GM18907 (cell line): ENCODE data around the gene CSHL1.

Source experiments
- ATAC-seq: cut with Tn5 transposase; IDR thresholded peaks from one replicate; pipeline ENCODE4 v1.9.1; 2021; ENCODE audit warnings: mild to moderate bottlenecking, moderate library complexity; ENCODE audit not compliant: unreplicated experiment

Gene CSHL1

DNA sequence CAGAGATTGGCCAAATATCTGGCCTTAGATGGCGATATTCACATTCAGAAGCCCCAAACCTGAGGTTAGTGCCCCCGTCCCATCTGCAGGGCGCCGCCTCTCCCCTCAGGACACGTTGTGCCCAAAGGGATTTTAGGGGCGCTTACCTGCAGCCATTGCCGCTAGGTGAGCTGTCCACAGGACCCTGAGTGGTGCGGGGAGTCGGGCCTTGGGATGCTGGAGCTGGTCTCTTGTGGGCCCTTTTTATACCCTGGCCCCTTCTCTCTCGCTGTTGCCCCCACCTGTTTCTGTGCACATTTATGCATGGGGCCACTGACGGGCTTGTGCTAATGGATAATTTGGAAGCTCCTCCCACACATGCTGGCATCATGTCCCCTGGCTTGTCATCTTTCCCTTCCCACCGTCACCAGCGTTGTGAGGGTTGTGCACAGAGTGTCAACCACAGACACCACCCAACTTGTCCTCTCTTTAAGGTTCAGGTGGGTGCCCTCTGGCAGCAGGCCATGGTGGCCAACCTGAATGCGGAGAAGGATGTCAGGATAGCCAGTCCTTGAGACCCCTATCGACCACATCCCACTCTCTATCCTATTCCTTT is at the start of gene CSHL1:
TSS of gene CSHL1 (minus strand) at position 218 of the 595 bp plus-strand sequence. CDS start at position 156, 62 bp downstream.
- no peak for ATAC-seq

DNA sequence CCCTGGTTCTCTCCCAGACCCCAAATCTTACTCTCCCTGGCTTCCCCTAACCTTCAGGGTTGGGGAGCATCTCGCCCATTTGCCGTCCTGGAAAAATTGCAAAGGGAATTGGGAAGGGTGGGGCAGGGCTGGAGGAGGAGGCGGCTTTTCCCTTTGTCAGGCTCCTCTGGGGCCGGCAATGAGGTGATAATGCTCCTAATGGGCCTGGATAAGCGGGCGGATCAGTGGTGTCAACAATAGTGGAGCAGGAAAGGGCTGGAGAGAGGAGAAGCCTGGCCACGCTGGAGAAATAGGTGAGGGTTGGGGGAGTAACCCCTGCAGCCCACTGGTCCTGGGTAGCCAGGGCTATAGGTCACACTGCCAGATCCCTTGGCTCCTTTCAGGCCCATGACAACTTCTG is 49.4 kb upstream of the CSHL1 start:
- ATAC-seq: no peak

DNA sequence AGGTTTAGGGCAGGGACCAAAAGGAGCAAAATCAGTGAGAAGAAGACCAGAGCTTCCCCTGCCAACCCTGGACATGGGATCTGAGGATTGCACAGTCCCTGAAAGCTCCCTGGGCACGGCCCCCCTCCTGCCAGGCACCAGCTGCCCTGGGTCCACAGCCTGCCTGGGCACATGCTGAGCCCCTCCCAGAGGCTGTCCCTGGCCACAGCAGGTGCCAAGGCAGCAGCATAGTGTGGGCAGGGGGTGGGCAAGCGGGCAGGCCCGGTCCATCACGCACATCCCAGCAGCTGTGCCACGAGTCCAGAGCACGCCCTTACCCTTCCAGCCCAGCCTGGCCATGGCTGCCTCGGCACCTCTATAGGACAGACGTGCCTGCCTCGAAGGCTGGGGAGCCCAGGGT is 48.9 kb upstream of the CSHL1 start:
- ATAC-seq: no peak

DNA sequence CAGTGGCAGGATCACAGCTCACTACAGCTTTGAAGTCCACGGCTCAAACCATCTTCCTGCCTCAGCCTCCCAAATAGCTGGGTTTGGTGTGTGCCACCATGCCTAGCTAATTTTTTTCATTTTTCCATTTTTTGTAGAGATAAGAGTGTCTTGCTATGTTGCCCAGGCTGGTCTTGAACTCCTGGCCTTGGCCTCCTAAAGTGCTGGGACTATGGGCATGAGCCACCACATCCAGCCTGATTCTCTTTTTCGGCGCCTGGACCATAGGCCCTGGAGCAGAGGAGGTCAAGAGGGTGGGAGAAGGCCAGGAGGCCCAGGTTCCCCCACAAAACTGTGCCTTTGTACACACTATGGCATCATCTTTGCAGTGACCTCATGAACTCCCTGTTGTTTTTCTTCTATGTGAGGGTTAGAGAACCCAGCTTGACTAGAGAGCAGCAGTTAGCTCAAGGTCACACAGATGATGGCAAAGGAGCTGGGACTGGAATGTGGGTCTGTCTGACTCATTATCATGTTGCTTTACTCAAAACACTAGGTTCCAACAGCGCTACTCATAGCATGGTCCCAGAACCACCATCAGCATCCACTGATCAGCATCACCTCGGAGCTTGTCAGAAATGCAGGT is 45.4 kb upstream of the CSHL1 start:
- ATAC-seq: no peak

DNA sequence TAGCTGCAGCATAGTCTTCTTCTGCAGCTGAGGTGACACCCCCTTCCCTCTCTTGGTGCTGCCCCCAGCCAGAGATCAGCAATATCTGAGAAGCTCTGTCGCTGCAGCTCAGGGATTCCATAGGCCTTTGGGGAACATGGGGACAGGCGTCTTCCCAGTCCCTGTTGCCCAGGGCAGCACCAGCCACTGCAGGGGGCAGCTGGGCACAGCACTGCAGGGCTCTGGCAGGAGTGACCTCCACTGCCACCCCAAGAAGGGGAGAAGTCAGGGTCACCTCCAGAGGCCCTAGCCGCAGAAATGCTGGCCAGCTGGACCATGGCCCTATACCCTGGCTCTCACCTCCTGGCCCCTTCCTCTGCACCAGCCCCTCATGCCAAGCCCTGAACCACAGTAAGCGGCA is 44.7 kb upstream of the CSHL1 start:
- no peak for ATAC-seq

DNA sequence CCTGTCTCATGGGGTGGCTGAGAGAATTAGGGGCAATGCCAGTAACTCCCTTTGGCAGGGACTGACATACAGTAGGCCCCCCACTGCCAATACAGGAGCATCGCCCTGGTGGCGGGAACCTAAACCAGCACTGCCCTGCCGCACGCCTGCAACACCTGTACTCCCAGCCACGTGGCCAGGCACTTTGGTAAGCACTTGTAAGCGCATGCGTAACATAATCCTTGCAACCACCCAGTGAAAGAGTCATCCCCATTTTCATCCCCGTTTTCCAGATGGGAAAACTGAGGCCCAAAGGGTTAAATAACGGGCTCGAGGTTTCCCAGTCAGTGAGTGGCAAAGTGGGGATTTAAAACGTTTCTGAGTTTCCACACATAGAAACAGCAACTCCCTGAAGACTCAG is 44.2 kb upstream of the CSHL1 start:
- ATAC-seq: no peak

DNA sequence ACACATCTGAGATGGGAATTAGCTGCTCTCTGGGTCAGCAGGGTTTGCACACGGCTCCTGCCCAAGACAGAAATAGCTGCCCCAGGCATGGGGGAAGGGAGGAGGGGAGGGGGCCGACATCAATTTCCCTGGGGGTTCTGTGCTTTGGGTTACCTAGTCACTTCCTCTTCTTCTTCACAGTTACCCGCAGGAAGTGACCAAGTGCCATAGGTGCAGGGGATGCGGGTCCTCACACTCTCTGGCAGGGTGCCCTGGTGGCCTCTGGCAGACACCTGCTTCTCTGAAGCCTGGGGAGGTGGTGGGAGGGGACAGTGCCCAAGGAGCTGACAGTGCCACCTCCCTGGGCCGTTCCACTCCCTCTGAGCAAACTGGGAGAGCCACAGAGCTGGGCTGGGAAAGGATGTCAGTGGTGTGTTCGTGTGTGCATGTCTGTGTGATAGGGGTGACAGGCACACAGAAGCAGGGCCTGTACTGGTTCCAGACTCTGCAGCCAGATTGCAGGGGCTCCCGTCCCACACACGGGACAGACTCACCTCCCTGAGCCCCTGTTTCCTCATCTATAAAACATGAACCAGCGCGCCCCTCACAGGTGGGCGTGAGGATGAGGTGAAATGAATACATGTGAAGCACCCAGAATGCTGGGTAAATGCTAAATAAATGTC is 43.5 kb upstream of the CSHL1 start:
- ATAC-seq: peak; percentile 67

DNA sequence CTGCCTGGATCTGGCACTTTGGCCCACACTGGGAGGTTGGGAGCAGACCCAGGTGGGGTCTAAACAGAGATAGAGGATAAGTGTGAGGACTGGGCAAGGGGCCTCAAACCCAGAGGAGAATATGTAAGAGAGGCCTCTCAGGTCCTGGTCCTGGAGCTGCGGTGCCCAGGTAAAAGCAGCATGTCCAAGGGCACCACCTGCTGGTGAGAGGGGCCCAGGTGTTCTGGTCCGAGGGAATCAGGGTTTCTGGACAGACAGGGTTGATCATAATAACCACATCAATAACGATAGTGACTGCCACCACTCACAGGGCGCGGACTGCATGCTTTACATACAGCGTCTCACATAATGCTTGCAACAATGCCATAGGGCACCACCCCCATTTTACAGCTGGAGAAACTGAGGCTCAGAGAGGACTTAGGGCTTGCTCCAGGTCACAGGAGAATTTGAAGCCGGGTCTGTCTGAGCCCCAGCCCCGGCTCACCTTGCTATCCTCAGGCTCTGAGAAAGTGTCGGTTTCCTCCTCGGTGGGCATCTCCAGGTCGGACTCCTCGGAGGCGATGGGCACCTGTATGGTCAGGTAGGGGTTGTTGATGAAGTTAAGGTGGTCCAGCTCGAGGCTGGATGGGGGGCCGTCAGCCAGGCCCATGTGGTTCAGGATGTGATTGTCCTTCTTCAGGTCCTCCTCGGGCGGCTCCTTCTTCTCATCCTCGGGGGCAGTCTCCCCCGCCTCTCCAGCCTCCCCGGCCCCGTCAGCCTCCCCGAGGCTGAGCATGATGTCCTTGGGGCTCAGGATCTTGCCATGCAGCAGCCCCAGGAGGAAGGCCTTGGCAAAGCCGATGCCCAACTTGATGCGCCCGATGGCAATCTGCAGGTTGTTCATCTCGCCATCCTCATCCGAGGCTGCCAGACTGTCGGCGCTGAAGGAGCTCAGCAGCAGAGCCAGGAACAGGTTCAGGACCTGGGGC is 40.2 kb upstream of the CSHL1 start:
- no peak for ATAC-seq

DNA sequence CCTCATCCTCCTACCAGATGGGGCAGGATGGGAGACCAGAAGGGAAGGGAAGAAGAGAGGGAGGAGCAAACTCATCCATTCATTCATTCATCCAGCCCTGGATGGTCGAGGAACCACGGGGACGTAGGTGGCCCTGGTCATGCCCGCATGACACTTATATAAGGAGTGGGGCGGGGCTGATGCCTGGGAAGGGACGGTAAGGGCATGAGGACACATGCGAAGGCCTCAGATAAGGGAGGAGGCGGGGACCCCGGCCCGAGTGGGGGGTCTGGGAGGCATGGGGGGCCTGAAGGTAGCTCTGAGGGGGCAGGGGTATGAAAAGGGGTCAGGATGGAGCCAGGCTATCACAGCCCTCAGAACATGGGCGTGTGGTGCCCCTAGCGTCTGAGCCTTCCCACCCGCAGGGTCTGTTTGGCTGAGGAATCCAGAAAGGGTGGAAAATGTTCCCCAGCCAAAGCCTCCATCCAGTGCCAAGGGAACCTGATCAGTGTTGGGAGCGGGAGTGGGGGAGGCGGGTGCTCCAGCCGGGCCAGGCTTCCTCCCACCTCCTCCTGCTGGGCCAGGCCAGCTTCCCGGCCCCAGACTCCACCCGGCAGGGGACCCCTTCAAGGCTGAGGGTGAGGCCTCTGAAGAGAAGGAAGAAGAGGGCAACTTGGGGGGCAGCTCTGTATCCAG is 38.7 kb upstream of the CSHL1 start:
- no peak for ATAC-seq

DNA sequence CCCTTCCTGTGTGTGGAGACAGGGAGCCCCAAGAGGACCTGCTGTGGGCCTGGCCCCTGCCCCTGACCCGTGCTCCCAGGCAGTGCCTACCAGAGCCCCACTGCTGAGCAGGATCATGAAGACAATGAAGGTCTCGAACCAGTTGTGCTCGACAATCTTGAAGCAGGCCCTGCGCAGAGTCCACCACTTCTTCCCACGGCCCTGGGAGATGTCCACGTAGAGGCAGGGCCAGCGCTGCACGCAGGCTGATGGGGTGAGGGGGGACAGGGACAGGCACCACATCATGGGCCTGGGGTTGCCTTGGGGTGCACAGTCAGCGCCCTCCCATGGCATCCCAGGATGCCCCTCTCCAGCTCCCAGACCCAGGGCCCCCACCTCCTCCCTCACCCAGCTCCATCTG is 37.5 kb upstream of the CSHL1 start:
- ATAC-seq: no peak

DNA sequence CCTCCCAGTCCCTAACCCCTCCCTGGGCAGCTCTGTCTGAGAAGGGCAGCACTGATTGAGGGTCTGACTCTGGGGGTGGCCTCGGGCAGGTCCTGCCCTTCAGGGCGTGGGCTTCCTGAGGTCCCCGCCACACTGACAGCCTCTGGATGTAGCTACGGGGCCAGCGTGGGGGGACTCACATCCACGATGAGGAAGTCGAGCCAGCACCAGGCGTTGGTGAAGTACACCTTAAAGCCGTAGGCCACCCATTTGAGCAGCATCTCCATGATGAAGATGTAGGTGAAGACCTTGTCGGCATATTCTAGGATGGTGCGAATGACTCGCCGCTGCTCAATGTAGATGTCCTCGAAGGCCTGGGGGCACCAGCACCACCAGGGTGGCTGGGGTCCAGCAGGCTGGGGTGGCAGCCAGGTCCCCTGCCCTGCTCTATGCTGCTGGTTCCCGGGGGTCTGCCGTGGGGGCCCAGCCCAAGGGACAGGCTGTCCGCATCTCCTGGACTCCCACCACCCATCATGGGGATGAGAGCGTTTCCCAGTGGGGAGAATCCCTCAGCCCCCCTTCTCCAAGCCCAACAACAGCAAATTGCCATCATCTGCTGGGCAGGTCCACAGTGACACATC is 36.8 kb upstream of the CSHL1 start:
- ATAC-seq: no peak

DNA sequence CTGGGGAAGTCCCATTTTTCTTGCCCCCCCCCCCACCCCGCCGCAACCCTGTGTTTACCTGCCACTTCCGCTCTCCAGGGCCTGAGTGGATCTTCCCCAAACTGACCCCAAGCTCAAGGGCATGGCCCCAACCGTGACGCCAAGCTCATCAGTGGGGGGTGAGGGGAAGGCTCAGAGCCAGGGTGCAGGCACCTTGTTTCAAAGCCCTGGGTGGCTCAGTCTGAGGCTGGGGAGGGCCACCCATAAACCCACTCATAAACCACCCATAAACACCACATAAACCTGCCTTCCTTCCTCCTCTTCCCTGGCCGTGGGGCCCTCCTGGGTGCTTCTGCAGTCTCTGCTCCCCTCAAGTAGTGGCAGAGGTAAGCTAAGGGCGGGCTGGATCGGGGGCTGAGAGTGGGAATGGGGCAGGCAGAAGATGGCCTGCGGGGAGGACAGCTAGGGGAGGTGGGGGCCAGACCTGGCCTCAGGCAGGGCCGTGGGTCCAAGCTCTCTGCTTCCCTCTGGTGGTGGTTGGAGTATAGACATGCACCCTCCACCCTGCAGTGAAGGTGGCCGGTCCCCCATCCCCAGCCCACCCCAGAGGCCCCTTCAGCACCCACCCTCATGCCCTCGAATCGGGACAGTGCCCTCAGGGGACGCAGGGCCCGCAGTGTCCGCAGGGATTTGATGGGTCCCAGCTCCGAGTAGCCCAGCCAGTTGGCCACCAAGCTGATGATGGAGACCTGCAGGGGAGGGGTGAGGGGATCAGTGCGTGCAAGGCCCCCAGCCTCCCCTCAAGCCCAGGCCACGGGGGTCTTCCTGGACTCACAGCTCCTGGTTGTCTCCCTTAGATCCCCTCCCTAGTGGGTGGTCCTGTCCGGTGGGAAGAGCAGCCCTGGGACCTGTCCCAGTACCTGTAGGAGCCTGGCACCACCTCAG is 35.6 kb upstream of the CSHL1 start:
- peak; percentile 68 for ATAC-seq

DNA sequence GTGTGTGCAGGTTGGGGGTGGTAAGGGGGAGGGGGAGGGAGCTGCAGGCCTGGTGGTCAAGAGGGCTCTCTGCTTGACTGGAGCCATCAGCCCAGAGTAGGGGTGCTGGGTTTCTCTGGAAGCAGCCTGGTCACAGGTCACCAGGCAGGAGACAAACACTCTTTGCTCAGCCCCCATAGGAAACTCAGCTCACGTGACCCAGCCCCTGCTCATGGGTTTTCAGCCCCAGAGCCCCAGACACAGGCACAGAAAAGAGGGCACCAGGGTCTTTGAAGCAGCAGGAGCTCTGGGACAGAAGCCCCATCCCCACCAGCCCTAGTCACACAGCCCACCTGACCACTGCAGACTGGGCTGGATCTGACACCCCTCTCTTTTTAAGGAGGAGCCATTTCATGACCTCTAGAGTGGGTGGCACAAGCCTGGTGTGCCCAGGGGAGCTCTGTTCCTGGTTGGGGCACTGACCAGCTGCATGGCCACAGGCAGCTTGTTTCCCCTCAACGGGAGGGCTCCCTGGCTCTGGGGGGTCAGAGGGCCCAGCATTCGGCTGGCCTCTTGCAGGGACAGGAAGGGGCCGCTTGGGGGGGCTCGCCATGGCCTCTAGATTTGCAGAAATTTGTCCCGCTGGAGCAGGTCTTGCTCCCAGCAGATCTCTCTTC is 34.9 kb upstream of the CSHL1 start:
- peak; percentile 35 for ATAC-seq

DNA sequence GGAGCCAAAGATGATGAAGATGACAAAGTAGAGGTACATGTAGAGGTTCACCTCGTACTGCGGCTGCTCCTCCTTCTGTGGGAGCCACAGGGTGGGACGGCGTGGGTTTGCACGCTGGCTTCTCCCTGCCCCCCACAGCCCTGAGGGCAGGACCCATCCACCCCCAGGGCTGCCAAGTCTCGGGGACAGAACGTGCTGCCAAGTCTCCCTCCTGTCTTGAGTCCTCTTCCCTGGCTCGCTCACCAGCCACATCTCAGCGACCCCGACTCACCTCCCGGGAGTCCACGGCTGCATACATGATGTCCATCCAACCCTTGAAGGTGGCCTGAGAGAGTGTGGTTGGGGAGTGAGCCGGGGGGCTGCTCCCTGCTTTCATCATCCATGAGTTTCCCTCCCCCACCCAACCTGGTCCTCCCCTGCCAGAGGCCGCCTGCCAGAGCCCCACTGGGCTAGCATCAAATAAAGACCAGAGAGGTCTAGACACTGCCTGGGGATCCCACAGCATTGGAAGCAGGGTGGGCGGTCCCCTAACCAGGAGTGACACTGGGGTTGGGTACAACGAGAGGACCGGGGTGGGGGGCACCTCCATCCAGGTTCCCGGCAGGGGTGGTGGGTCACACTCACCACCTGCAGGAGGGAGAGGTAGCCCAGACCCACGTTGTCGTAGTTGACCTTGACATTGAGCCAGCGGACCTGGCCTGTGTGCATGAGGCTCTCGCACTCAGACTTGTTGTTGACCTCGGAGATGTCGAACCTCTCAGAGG is 33.9 kb upstream of the CSHL1 start:
- ATAC-seq: no peak

DNA sequence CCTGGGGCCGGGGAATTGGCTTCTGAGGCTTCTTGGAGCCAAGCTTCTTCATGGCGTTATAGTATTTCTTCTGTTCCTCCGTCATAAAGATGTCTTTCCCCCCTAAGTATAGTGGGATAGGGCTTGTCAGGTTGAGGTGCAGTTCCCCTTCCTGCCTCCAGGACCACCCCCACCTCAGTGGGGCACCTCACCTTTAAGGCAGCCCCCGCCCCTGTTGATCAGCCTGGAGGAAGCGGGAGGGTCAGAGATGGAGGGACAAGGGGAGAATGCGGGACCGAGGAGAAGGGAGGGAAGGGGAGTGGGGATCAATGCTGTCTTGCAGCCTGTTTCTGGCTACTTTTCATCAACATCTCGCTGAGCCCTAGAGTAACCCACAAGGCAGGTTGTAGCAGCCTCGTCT is 32.7 kb upstream of the CSHL1 start:
- ATAC-seq: no peak

DNA sequence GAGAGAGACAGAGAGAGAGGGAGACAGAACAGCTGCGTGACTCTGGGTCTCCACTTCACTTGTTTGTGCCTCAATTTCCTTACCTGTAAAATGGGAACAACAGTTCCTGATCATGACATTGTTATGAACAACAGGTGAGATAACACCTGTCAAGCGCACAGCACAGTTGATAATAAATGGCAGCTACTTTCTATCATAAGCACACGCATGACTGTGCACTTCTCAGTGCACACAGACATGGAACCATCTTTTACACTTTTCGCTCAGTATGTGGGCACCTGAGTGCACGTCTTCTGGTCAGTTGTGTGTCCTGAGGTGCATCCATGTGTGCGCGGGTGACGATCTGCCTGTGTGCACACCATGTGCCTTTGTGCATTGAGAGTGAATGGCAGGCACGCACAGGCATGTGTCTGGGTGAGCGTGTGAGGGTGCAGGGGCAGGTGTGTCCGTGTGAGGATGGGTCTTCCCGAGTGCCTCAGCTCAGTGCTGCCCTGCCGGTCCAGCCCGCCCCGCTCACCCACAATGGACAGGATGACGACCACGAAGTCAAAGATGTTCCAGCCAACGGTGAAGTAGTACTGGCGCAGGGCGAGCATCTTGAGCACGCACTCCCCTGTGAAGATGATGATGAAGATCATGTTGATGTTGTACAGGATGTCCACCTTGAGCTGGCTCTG is 31.4 kb upstream of the CSHL1 start:
- ATAC-seq: no peak

DNA sequence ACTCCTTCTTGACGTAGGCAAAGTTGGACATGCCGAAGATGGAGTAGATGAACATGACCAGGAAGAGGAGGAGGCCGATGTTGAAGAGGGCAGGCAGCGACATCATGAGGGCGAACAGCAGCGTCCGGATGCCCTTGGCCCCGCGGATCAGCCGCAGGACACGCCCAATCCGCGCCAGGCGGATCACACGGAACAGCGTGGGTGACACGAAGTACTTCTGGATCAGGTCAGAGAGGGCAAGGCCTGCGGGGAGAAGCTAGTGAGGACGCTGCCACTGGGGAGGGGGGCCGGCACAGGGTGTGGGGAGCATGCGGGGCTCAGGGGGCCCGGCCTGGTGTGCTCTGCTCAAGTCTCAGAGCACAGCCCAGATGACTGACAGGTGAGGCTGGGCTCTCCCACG is 30.7 kb upstream of the CSHL1 start:
- ATAC-seq: no peak
